ENCODE results near the gene MSL1. TPM values are rescaled to one million over a fixed set of nuclear protein-coding genes. Genes with fewer than 3 reads are reported as not detected.

The MSL1 gene
- polyA plus RNA-seq, 3 donors, result 149 to 176 (median 160) TPM

DNA sequence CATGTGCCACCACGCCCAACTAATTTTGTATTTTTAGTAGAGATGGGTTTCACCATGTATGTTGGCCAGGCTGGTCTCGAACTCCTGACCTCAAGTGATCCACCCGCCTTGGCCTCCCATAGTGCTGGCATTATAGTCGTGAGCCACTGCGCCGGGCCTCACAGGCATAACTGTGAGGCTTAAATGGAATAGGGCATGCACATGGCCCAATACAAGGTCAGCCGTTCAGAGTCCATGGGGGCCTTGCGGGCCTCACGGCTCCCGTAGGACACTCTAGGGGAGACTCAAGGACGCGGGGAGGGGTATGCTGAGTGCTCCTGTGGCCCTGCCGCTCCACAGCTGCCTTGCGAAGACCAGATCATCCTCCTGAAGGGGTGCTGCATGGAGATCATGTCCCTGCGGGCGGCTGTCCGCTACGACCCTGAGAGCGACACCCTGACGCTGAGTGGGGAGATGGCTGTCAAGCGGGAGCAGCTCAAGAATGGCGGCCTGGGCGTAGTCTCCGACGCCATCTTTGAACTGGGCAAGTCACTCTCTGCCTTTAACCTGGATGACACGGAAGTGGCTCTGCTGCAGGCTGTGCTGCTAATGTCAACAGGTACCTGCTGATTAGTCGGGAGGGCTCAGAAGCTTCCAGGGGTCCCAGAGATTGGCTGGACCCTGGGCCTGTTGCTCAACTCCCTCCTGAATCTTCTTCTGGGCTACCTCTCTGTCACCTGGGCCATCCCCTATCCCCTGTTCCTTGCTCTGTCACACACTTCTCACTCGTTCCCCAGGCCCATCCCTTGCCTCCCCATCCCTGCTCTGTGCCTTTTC lies 33.7 kb upstream of the MSL1 start:
- DNase-seq (ENCODE audit: extremely low read depth in 1 of 11, low read depth in 9 of 11, low spot score in 4 of 11), result no peak

DNA sequence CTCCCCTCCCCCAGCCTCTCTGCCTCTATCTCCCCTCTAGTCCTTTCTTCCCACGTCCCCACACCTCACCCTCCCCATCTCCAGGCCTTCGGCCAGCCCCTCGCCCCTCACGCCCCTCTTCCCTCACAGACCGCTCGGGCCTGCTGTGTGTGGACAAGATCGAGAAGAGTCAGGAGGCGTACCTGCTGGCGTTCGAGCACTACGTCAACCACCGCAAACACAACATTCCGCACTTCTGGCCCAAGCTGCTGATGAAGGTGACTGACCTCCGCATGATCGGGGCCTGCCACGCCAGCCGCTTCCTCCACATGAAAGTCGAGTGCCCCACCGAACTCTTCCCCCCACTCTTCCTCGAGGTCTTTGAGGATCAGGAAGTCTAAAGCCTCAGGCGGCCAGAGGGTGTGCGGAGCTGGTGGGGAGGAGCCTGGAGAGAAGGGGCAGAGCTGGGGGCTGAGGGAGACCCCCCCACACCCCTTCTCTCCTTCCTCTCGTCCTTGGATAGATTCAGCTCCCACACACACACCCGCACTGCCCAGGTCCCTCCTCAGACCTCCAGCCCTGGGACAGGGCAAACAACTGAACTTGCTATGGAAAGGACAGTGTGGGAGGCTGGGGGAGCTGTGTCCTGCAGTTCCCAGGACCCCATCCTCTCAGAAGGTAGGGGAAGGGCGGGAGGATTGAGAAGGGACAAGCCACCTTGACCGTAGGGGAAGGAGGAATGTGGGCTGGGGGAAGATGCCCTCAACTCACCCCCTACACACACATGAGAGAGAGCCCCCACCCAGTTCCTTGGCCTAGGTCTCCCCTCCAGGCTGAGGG lies 32.5 kb upstream of the MSL1 start:
- DNase-seq (ENCODE audit: extremely low read depth in 1 of 11, low read depth in 9 of 11, low spot score in 4 of 11), result no peak

GRCh38 chr17:40090237-40091119 lies 31.3 kb upstream of the MSL1 start:
- no peak for DNase-seq (ENCODE audit: extremely low read depth in 1 of 11, low read depth in 9 of 11, low spot score in 4 of 11)

DNA sequence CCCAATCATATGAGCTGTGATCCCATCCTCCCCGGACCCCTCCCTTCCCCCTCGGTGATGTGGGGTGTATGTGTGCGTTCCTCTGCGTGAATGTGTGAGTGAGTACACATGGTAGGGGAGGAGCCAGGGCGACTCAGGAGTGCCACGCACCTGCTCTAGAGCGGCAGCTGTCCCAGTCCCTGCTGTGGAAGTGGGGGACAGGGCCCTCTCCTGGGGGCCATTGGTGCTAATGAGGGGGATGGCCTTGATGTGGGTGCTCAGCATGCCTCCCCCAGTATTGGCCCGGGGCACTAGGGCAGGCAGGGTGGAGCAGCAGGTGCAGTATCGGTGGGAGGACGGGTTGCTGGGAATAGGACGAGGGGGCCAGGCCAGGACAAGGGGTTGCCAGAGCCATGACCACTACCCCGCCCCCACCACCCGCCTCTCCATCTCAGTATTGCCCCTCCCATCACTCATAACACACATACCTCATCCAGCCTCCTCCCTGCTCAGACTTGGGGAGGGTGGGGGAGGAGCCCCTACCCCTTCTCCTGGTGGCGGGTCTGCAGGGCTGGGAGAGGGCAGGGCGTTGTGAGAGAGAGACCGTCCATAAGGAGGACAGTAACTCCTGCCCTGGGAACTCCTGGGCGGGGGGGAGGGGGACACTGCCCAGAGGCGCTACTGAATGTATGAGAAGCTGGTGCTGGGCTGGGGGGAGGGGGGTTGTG lies 29.9 kb upstream of the MSL1 start:
- no peak for DNase-seq (ENCODE audit: extremely low read depth in 1 of 11, low read depth in 9 of 11, low spot score in 4 of 11)

GRCh38 chr17:40092581-40092980 lies 29.2 kb upstream of the MSL1 start:
- no peak for DNase-seq (ENCODE audit: extremely low read depth in 1 of 11, low read depth in 9 of 11, low spot score in 4 of 11)

DNA sequence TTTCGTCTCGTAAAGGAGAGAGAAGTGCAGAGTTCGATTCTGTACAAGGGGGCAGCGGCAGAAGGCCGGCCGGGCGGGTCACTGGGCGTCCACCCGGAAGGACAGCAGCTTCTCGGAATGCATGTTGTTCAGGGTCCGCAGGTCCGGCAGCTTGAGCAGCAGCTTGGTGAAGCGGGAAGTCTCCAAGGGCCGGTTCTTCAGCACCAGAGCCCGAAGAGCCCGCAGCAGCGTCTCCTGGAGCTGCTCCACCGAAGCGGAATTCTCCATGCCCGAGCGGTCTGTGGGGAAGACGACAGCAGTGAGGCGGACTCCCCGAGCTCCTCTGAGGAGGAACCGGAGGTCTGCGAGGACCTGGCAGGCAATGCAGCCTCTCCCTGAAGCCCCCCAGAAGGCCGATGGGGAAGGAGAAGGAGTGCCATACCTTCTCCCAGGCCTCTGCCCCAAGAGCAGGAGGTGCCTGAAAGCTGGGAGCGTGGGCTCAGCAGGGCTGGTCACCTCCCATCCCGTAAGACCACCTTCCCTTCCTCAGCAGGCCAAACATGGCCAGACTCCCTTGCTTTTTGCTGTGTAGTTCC lies 28.7 kb upstream of the MSL1 start:
- DNase-seq (ENCODE audit: extremely low read depth in 1 of 11, low read depth in 9 of 11, low spot score in 4 of 11), result no peak

- no peak for DNase-seq (ENCODE audit: extremely low read depth in 1 of 11, low read depth in 9 of 11, low spot score in 4 of 11)
These were observed 28.1 kb upstream of the MSL1 start for GRCh38 chr17:40093580-40094201.

DNA sequence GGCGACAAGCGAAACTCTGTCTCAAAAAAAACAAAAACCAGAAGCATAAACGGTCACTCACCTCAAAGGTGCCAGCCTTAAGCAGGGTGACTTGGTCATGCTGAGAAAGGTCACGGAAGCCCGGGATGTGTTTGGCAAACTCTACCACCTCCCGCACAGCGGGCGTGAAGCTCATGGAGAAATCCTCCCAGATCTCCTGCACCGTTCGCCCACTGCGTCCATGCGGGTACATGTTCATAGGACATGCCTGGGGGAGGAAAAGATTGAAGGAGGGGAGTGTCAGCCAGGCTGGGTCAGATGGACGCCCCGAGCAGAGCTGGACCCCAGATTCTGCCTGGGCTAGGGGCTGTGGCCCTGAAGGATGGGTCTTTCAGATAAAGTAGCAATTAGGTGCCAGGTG lies 26.9 kb upstream of the MSL1 start:
- DNase-seq (ENCODE audit: extremely low read depth in 1 of 11, low read depth in 9 of 11, low spot score in 4 of 11), result no peak

DNA sequence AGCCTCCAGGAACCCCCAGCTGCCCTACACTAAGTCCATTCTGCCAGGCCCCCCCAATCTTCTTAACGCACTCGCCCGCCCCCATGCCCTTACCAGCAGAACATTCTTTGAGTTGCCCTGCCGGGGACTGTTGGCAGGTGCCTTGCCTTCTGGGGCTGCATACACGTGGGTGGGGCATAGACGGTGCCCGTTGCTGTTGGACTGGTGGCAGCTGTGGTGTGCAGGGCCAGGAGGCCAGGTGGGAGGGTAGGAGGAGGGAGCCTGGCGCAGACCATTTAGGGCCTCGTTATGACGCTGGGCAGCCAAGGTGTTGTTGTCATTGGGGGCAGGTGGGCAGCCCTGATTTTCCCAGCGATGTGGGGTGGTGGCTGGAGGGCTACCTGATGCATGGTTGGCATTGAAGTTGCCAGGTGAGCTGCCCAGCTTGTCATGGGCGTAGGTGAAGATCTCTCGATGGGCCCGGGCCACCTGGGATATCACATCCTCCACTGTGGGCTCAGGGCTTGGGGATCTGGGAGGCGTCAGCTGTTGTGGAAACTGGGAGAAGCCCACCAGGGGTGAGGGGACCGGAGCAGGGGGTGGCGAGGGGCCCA lies 26.3 kb upstream of the MSL1 start:
- no peak for DNase-seq (ENCODE audit: extremely low read depth in 1 of 11, low read depth in 9 of 11, low spot score in 4 of 11)

DNA sequence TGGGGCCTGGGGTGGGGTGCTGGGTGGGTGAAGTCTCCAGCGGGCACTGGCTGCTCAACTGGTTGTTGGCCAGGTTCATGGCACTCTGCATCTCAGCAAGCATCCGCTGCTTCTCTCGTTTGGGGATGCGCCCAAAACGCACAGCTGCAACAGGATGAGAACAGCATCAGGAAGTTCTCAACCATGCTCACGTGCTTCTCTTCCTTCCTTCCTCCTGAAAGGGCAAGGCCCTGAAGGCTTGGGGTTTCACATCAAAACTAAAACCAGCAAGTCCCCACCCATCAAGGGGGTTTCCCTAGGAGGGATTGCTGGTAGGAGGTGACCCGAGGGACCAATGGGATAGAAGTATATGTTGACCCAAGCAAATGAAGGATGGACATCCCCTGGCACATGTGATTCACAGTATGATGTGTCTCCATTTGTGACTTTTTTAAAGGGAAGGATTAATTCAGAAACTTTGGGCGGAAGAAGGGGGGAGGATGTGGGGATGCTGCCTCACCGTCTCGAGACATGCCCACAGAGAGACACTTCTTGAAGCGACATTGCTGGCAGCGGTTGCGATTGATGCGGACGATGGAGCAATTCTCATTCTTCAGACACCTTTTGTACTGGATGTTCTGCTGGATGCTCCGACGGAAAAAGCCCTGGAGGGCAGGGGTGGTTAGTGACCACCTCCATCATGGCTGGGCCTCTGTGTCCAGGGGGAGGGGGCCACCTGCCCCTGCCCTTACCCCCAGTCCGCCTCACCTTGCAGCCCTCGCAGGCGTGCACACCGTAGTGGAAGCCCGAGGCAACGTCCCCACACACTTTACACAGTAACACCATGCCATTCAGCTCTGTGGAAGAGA lies 25.6 kb upstream of the MSL1 start:
- no peak for DNase-seq (ENCODE audit: extremely low read depth in 1 of 11, low read depth in 9 of 11, low spot score in 4 of 11)

DNA sequence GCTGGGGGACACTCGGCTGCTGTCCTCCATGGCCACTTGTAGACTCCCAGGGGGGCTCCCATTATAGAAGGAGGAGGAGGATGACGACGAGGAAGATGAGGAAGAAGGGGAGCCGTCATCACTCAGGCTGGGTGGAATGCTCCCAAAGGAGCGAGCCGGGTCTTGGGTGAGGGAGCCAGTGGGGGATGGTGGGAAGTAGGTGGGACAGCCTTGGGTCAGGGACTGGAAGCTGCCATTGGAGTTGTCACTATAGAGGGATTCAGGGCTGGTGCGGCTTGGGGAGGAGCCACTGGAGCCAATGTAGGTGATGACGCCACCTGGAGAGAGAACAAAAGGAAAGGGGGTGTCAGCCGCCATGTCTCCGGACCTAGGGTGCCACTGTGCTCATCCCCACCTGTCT lies 24.7 kb upstream of the MSL1 start:
- no peak for DNase-seq (ENCODE audit: extremely low read depth in 1 of 11, low read depth in 9 of 11, low spot score in 4 of 11)

DNA sequence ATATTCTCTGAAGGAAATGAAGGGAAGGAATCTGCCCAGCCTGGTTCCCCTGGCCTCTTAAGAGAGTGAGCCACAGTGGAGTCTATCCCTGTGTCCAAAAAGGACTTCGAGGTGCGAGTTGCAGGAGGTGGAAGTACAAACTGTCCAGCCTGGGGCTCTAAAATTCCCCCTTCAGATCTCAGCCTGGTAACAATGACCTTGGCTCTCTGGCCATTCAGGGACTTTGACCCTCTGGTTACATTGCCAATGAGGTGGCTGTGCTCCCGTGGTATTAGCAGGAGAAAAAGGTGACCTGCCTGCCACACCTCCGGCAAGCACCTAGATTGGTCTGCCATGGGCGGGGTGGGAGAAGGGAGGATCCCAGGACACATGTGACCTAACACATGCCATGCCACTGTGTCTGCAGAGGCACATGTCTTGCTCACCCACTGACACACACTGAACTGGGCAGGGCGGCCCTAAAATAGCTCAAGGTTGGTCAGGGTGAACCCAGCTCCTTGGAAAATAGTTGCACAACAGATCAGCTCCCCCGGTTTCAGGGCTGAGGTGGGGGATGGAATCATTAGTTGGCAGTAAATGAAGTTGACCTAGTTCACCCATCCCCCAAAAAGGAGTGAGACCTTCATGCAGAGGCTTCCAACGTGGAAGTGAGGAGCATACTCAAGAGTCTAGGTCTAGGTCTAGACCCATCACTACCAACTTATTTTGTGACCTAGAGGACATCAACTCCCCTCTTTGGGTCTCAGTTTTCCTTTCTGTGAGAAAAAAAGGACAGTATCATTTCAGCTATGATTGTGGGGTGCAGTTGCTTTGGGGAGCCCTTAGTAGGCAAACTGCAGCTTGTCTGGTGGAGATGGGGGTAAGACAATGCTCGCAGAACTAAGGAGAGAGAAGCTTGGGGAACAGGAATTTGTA lies 23.6 kb upstream of the MSL1 start:
- DNase-seq (ENCODE audit: extremely low read depth in 1 of 11, low read depth in 9 of 11, low spot score in 4 of 11), result no peak

- DNase-seq (ENCODE audit: extremely low read depth in 1 of 11, low read depth in 9 of 11, low spot score in 4 of 11), result peak in 6 of 11 donors; percentile 79 to 90 (median 84)
These were observed 22.7 kb upstream of the MSL1 start for GRCh38 chr17:40098846-40099618.

DNA sequence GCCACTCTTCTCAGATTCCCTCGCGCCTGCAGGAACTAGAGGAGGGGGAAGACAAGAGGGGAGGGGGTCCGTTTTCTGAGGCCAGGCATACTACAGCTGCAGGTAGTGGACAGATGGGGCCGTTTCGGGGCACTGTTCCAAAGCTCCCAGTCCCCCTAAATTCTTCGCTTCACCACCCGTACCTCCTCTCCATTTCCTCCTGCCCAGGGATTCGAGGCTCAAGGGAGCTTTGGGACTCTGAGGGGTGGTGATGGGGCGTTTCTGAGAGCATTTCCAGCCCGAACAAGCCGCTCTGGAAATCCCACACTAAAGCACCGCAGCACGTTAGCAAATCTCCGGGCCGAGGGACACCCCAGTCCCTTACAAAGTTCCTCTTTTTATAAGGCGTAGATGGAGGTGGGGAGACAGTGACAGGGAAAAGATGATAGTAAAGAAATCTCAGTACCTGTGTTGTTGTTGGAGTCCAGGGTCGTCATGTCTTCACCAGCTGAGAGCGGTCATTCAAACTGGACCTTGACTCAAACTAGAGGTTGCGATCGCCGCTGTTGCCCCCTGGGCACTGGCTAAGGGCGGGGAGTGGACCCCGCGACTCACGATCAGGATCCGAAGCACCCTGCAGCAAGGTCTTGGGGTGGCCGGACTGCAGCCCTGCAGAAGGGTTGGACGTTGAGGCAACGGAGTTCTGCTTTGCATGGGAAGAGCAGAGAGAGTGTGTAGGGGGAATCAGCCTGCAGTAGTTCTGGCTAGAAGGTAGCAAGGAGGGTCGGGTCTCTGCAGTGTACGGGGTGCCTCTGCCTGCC lies 22.0 kb upstream of the MSL1 start:
- no peak for DNase-seq (ENCODE audit: extremely low read depth in 1 of 11, low read depth in 9 of 11, low spot score in 4 of 11)

DNA sequence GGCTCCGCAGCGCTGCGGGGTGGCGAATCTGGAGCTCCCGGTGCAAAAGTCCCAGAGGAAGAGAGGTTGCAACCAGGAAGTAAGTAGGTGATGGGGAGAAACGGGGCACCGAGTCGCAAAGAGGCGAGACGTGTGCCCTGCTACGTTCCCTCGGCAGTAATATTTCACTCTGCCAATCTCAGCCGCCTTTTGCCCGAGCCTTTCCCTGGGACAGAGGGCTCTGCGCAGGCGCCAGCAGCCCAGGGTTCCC lies 21.4 kb upstream of the MSL1 start, which contains the start of gene NR1D1:
NR1D1 (minus strand) TSS at position 171 of the 250 bp plus-strand sequence. CDS start 495 bp downstream, outside the sequence.
- no peak for DNase-seq (ENCODE audit: extremely low read depth in 1 of 11, low read depth in 9 of 11, low spot score in 4 of 11)

Data from renal cortex interstitium (tissue), 11 donors.